Activated T-cell treated with anti-CD3 and anti-CD28 coated beads, Interleukin-2, amount 50 U/mL, for 72 hours (primary cell): ENCODE results near the gene LTBP3. TPM values are rescaled to one million over a fixed set of nuclear protein-coding genes. Genes with fewer than 3 reads are reported as not detected.

ENCODE experiments used
- ATAC-seq, 2 donors: fragments of 150-1000 bp; cut with Tn5 transposase; replicated peaks in 1 of 2; 2 replicates each; pipeline ENCODE4 v1.10.0; 2021; ENCODE audit warnings: moderate library complexity in 2 of 2, mild to moderate bottlenecking in 1 of 2
- DNase-seq, 2 donors: peaks; one replicate each; pipeline ENCODE4 v3.0.0; 2021 to 2022; ENCODE audit warnings: mixed read lengths in 1 of 2
- H3K27ac Mint-ChIP-seq: one replicate; pipeline ENCODE4 v1.8.0; 2022; ENCODE audit warnings: mild to moderate bottlenecking, moderate library complexity, mixed read lengths
- H3K27me3 Mint-ChIP-seq: one replicate; pipeline ENCODE4 v1.8.0; 2022; ENCODE audit warnings: low read depth, mixed read lengths
- H3K36me3 Mint-ChIP-seq, 2 donors: one replicate each; pipeline ENCODE4 v1.8.0; 2022; ENCODE audit warnings: mixed read lengths in 2 of 2, mild to moderate bottlenecking in 1 of 2; ENCODE audit not compliant: insufficient read depth in 2 of 2
- H3K4me1 Mint-ChIP-seq: one replicate; pipeline ENCODE4 v1.8.0; 2022; ENCODE audit warnings: low read depth, mixed read lengths
- H3K4me3 Mint-ChIP-seq, 2 donors: one replicate each; pipeline ENCODE4 v1.8.0; 2022; ENCODE audit warnings: mild to moderate bottlenecking in 2 of 2, mixed read lengths in 2 of 2, moderate library complexity in 2 of 2
- H3K9me3 Mint-ChIP-seq, 2 donors: one replicate each; pipeline ENCODE4 v1.8.0; 2022; ENCODE audit warnings: mixed read lengths in 2 of 2
- total RNA-seq, 2 donors: library from RNA; stranded (reverse); gene quantifications; one replicate each; pipeline ENCODE4 v1.2.3, GENCODE V29; 2022

Gene LTBP3
- total RNA-seq, 2 donors from 2014 or later: 106 TPM

GRCh38 chr11:65506290-65506771 is 51.8 kb downstream of the LTBP3 start:
- DNase-seq (no peak), ATAC-seq (no peak)
- Mint-ChIP-seq H3K9me3 (no peaks in the 10 kb centered on the region), H3K27ac (no peak overlapping the region), H3K27me3 (no peaks in the 10 kb centered on the region), H3K4me3 (no peak overlapping the region), H3K4me1 (peaks cover 60% of the 10 kb centered on the region), H3K36me3 (peaks cover 31 to 36% of the 10 kb centered on the region in 2 donors)

GRCh38 chr11:65505466-65506289 is 52.5 kb downstream of the LTBP3 start:
- H3K27me3 Mint-ChIP-seq: no peaks in the 10 kb centered on the region

GRCh38 chr11:65504674-65505465 is 53.3 kb downstream of the LTBP3 start:
- no peak overlapping the region for H3K27ac Mint-ChIP-seq
- ATAC-seq (no peak), DNase-seq (no peak)
- no peak overlapping the region for H3K4me3 Mint-ChIP-seq
- H3K27me3 Mint-ChIP-seq: no peaks in the 10 kb centered on the region
- H3K4me1 Mint-ChIP-seq: peaks cover 51% of the 10 kb centered on the region
- H3K36me3 Mint-ChIP-seq: peaks cover 31 to 36% of the 10 kb centered on the region in 2 donors
- H3K9me3 Mint-ChIP-seq: no peaks in the 10 kb centered on the region

More at GRCh38 chr11:65505466-65506289, 52.5 kb downstream of the LTBP3 start:
- Mint-ChIP-seq H3K4me1 (peaks cover 58% of the 10 kb centered on the region), H3K4me3 (no peak overlapping the region), H3K9me3 (no peaks in the 10 kb centered on the region), H3K36me3 (peaks cover 31 to 36% of the 10 kb centered on the region in 2 donors), H3K27ac (no peak overlapping the region)
- DNase-seq (no peak), ATAC-seq (no peak)

GRCh38 chr11:65503949-65504673 is 54.0 kb downstream of the LTBP3 start:
- DNase-seq: no peak
- Mint-ChIP-seq H3K27ac (no peak overlapping the region), H3K9me3 (no peaks in the 10 kb centered on the region), H3K4me3 (no peak overlapping the region), H3K36me3 (peaks cover 31 to 36% of the 10 kb centered on the region in 2 donors), H3K4me1 (peaks cover 44% of the 10 kb centered on the region), H3K27me3 (no peaks in the 10 kb centered on the region)
- ATAC-seq: no peak

- DNase-seq: no peak
- Mint-ChIP-seq H3K9me3 (no peaks in the 10 kb centered on the region), H3K27ac (no peak overlapping the region), H3K4me3 (no peak overlapping the region), H3K4me1 (peaks cover 43% of the 10 kb centered on the region), H3K36me3 (peaks cover 31 to 38% of the 10 kb centered on the region in 2 donors), H3K27me3 (no peaks in the 10 kb centered on the region)
- ATAC-seq: no peak
These were observed 54.7 kb downstream of the LTBP3 start for GRCh38 chr11:65503368-65503948.

DNA sequence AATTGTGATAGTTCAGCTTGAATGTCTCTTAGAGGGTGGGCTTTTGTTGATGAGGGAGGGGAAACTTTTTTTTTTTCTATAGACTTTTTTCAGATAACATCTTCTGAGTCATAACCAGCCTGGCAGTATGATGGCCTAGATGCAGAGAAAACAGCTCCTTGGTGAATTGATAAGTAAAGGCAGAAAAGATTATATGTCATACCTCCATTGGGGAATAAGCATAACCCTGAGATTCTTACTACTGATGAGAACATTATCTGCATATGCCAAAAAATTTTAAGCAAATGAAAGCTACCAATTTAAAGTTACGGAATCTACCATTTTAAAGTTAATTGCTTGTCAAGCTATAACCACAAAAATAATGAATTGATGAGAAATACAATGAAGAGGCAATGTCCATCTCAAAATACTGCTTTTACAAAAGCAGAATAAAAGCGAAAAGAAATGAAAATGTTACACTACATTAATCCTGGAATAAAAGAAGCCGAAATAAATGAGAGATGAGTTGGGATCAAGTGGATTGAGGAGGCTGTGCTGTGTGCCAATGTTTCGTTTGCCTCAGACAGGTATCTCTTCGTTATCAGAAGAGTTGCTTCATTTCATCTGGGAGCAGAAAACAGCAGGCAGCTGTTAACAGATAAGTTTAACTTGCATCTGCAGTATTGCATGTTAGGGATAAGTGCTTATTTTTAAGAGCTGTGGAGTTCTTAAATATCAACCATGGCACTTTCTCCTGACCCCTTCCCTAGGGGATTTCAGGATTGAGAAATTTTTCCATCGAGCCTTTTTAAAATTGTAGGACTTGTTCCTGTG is 55.4 kb downstream of the LTBP3 start:
- DNase-seq (no peak), ATAC-seq (no peak)
- Mint-ChIP-seq H3K27ac (no peak overlapping the region), H3K9me3 (no peaks in the 10 kb centered on the region), H3K36me3 (peaks cover 31 to 38% of the 10 kb centered on the region in 2 donors), H3K4me3 (no peak overlapping the region), H3K27me3 (no peaks in the 10 kb centered on the region), H3K4me1 (peaks cover 40% of the 10 kb centered on the region)

- Mint-ChIP-seq H3K4me1 (peaks cover 35% of the 10 kb centered on the region), H3K27ac (no peak overlapping the region), H3K27me3 (no peaks in the 10 kb centered on the region), H3K36me3 (peaks cover 31 to 38% of the 10 kb centered on the region in 2 donors), H3K9me3 (no peaks in the 10 kb centered on the region), H3K4me3 (no peak overlapping the region)
- DNase-seq (no peak), ATAC-seq (no peak)
These were observed 55.9 kb downstream of the LTBP3 start for GRCh38 chr11:65502274-65502554.

DNA sequence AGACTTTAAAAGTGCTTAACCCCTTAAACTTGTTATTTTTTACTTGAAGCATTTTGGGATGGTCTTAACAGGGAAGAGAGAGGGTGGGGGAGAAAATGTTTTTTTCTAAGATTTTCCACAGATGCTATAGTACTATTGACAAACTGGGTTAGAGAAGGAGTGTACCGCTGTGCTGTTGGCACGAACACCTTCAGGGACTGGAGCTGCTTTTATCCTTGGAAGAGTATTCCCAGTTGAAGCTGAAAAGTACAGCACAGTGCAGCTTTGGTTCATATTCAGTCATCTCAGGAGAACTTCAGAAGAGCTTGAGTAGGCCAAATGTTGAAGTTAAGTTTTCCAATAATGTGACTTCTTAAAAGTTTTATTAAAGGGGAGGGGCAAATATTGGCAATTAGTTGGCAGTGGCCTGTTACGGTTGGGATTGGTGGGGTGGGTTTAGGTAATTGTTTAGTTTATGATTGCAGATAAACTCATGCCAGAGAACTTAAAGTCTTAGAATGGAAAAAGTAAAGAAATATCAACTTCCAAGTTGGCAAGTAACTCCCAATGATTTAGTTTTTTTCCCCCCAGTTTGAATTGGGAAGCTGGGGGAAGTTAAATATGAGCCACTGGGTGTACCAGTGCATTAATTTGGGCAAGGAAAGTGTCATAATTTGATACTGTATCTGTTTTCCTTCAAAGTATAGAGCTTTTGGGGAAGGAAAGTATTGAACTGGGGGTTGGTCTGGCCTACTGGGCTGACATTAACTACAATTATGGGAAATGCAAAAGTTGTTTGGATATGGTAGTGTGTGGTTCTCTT is 56.5 kb downstream of the LTBP3 start:
- H3K4me3 Mint-ChIP-seq: no peak overlapping the region
- H3K27ac Mint-ChIP-seq: no peak overlapping the region
- no peak for ATAC-seq
- H3K9me3 Mint-ChIP-seq: no peaks in the 10 kb centered on the region
- H3K27me3 Mint-ChIP-seq: no peaks in the 10 kb centered on the region
- peaks cover 35% of the 10 kb centered on the region for H3K4me1 Mint-ChIP-seq
- peaks cover 28 to 38% of the 10 kb centered on the region in 2 donors for H3K36me3 Mint-ChIP-seq
- DNase-seq: no peak

GRCh38 chr11:65501186-65501471 is 57.0 kb downstream of the LTBP3 start:
- Mint-ChIP-seq H3K9me3 (no peaks in the 10 kb centered on the region), H3K4me1 (peaks cover 35% of the 10 kb centered on the region), H3K4me3 (no peak overlapping the region), H3K27me3 (no peaks in the 10 kb centered on the region), H3K36me3 (peaks cover 23 to 34% of the 10 kb centered on the region in 2 donors), H3K27ac (no peak overlapping the region)
- DNase-seq (no peak), ATAC-seq (no peak)

GRCh38 chr11:65500387-65501185 is 57.6 kb downstream of the LTBP3 start:
- peak in 1 of 2 donors; percentile 56 for DNase-seq
- H3K4me1 Mint-ChIP-seq: peaks cover 35% of the 10 kb centered on the region

GRCh38 chr11:65499713-65500386 is 58.3 kb downstream of the LTBP3 start:
- Mint-ChIP-seq H3K36me3 (peaks cover 14 to 28% of the 10 kb centered on the region in 2 donors), H3K27ac (no peak overlapping the region), H3K4me3 (no peak overlapping the region), H3K9me3 (no peaks in the 10 kb centered on the region), H3K4me1 (peaks cover 33% of the 10 kb centered on the region), H3K27me3 (no peaks in the 10 kb centered on the region)
- ATAC-seq (no peak), DNase-seq (no peak)

More at GRCh38 chr11:65500387-65501185, 57.6 kb downstream of the LTBP3 start:
- ATAC-seq: no peak
- H3K9me3 Mint-ChIP-seq: no peaks in the 10 kb centered on the region
- H3K36me3 Mint-ChIP-seq: peaks cover 19 to 31% of the 10 kb centered on the region in 2 donors
- no peaks in the 10 kb centered on the region for H3K27me3 Mint-ChIP-seq
- H3K4me3 Mint-ChIP-seq: no peak overlapping the region
- no peak overlapping the region for H3K27ac Mint-ChIP-seq
